ENCODE data around the gene IGHMBP2.

DNA sequence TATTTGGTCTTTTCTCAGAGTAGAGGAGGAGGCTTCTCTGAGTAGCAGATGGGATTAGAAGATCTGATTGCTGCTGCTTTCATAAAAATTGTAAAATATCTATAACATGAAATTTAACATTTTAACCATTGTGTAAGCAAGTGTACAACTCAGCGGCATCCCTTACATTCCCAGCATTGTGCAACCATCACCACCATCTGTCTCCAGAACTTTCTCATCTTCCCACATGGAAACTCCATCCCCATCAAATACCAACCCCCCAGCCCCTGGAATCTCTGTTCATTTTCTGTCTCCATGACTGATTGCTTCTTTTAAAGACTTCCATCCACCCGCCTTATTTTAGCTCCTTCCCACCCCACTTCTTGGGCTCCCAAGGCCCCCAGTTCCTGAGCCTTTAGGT lies 44.8 kb downstream of the IGHMBP2 start:
- TF ChIP-seq, protein P1, sequence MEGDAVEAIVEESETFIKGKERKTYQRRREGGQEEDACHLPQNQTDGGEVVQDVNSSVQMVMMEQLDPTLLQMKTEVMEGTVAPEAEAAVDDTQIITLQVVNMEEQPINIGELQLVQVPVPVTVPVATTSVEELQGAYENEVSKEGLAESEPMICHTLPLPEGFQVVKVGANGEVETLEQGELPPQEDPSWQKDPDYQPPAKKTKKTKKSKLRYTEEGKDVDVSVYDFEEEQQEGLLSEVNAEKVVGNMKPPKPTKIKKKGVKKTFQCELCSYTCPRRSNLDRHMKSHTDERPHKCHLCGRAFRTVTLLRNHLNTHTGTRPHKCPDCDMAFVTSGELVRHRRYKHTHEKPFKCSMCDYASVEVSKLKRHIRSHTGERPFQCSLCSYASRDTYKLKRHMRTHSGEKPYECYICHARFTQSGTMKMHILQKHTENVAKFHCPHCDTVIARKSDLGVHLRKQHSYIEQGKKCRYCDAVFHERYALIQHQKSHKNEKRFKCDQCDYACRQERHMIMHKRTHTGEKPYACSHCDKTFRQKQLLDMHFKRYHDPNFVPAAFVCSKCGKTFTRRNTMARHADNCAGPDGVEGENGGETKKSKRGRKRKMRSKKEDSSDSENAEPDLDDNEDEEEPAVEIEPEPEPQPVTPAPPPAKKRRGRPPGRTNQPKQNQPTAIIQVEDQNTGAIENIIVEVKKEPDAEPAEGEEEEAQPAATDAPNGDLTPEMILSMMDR (IDR thresholded peaks at IDR 0.05), result no peak
- TF ChIP-seq POLR2A (IDR thresholded peaks at IDR 0.05), result no peak
